ENCODE data around the gene GALNT12.

DNA sequence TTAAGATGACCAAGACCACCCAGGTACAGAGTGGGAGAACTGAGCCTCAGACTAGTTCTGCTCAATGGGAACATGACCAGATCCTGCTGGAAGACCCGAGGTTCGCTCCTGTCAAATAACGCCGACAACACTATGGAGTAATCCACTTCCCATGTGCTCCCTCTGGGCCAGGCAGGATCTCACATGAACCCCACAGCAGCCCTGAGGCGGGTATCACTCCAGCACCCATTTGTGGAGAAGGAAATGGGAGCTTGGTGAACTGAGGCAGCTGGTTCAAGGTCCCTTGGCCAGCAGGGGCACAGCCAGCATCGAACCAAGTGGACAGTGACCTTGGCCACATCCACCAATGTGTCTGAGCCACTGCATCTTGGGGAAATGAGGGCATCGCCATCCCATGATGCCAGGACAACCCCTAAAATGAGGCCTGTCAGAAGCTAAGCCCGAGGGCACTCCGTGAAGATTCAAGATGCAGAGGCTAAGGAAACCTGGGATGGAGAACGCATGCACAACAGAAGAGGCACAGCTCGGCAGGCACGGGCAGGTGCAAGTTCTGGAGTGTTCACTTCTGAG, 19.6 kb upstream of the GALNT12 start:
- TF ChIP-seq, protein P1, sequence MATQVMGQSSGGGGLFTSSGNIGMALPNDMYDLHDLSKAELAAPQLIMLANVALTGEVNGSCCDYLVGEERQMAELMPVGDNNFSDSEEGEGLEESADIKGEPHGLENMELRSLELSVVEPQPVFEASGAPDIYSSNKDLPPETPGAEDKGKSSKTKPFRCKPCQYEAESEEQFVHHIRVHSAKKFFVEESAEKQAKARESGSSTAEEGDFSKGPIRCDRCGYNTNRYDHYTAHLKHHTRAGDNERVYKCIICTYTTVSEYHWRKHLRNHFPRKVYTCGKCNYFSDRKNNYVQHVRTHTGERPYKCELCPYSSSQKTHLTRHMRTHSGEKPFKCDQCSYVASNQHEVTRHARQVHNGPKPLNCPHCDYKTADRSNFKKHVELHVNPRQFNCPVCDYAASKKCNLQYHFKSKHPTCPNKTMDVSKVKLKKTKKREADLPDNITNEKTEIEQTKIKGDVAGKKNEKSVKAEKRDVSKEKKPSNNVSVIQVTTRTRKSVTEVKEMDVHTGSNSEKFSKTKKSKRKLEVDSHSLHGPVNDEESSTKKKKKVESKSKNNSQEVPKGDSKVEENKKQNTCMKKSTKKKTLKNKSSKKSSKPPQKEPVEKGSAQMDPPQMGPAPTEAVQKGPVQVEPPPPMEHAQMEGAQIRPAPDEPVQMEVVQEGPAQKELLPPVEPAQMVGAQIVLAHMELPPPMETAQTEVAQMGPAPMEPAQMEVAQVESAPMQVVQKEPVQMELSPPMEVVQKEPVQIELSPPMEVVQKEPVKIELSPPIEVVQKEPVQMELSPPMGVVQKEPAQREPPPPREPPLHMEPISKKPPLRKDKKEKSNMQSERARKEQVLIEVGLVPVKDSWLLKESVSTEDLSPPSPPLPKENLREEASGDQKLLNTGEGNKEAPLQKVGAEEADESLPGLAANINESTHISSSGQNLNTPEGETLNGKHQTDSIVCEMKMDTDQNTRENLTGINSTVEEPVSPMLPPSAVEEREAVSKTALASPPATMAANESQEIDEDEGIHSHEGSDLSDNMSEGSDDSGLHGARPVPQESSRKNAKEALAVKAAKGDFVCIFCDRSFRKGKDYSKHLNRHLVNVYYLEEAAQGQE (IDR thresholded peaks at IDR 0.05; ENCODE audit: unreplicated experiment): no peak
- TF ChIP-seq EZH2phosphoT487 (IDR thresholded peaks at IDR 0.05; ENCODE audit: unreplicated experiment) (no peak), POLR2AphosphoS5 (IDR thresholded peaks at IDR 0.05; ENCODE audit: low read depth) (no peak), JUNB (IDR thresholded peaks at IDR 0.05; ENCODE audit: unreplicated experiment) (no peak), EZH2 (IDR thresholded peaks at IDR 0.05; ENCODE audit: low read depth, unreplicated experiment) (no peak)
- TF ChIP-seq, protein P2, sequence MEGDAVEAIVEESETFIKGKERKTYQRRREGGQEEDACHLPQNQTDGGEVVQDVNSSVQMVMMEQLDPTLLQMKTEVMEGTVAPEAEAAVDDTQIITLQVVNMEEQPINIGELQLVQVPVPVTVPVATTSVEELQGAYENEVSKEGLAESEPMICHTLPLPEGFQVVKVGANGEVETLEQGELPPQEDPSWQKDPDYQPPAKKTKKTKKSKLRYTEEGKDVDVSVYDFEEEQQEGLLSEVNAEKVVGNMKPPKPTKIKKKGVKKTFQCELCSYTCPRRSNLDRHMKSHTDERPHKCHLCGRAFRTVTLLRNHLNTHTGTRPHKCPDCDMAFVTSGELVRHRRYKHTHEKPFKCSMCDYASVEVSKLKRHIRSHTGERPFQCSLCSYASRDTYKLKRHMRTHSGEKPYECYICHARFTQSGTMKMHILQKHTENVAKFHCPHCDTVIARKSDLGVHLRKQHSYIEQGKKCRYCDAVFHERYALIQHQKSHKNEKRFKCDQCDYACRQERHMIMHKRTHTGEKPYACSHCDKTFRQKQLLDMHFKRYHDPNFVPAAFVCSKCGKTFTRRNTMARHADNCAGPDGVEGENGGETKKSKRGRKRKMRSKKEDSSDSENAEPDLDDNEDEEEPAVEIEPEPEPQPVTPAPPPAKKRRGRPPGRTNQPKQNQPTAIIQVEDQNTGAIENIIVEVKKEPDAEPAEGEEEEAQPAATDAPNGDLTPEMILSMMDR (conservative IDR thresholded peaks at IDR 0.05; ENCODE audit: low read depth in 2 of 2): no peak
